COLO668 (cell line): ENCODE data around the gene FOXJ3.

Source experiments
- DNase-seq: peaks from one replicate; lab custom pipeline; 2025; ENCODE audit not compliant: unreplicated experiment; lab: John Stamatoyannopoulos, UW

FOXJ3 gene

GRCh38 chr1:42334240-42335049 lies 590 bp downstream of the FOXJ3 start:
- DNase-seq = peak; percentile 82

- no peak for DNase-seq
These were observed 1.3 kb downstream of the FOXJ3 start for GRCh38 chr1:42333662-42334239.

- no peak for DNase-seq
These were observed 2.2 kb downstream of the FOXJ3 start for GRCh38 chr1:42332877-42333276.

GRCh38 chr1:42330215-42330614 lies 4.8 kb downstream of the FOXJ3 start:
- no peak for DNase-seq

- no peak for DNase-seq
These were observed 6.0 kb downstream of the FOXJ3 start for GRCh38 chr1:42328916-42329496.

- DNase-seq = no peak
These were observed 6.9 kb downstream of the FOXJ3 start for GRCh38 chr1:42328047-42328625.

GRCh38 chr1:42325014-42325402 lies 10.0 kb downstream of the FOXJ3 start:
- no peak for DNase-seq

GRCh38 chr1:42324398-42325013 lies 10.5 kb downstream of the FOXJ3 start:
- DNase-seq = no peak

GRCh38 chr1:42323551-42323950 lies 11.5 kb downstream of the FOXJ3 start:
- DNase-seq = no peak

- DNase-seq = no peak
These were observed 12.5 kb downstream of the FOXJ3 start for GRCh38 chr1:42322577-42322976.

GRCh38 chr1:42321731-42322130 lies 13.3 kb downstream of the FOXJ3 start:
- DNase-seq = no peak

GRCh38 chr1:42320708-42321107 lies 14.3 kb downstream of the FOXJ3 start:
- DNase-seq = no peak

GRCh38 chr1:42319871-42320484 lies 15.1 kb downstream of the FOXJ3 start:
- no peak for DNase-seq

GRCh38 chr1:42319128-42319851 lies 15.7 kb downstream of the FOXJ3 start:
- no peak for DNase-seq

- DNase-seq = no peak
These were observed 16.4 kb downstream of the FOXJ3 start for GRCh38 chr1:42318601-42319000.

- DNase-seq = no peak
These were observed 17.7 kb downstream of the FOXJ3 start for GRCh38 chr1:42317308-42317707.

- DNase-seq = no peak
These were observed 18.7 kb downstream of the FOXJ3 start for GRCh38 chr1:42316292-42316691.

GRCh38 chr1:42315500-42315899 lies 19.5 kb downstream of the FOXJ3 start:
- no peak for DNase-seq

GRCh38 chr1:42313970-42314369 lies 21.1 kb downstream of the FOXJ3 start:
- no peak for DNase-seq

GRCh38 chr1:42312576-42313212 lies 22.3 kb downstream of the FOXJ3 start:
- DNase-seq = no peak
